Testis (tissue), 5 donors: ENCODE measurements around the gene SLC7A7. TPM values are rescaled to one million over a fixed set of nuclear protein-coding genes. Genes with fewer than 3 reads are reported as not detected.
"Not testable (repeated sequence)": the region's sequence is repeated elsewhere in the genome, so short reads cannot be mapped to it uniquely, and the experiment has no call there.

Source experiments
- DNase-seq: peaks from one replicate; pipeline ENCODE4 v3.0.0-alpha.2; 2019
- H3K27ac ChIP-seq, 2 donors: fragments of 200-600 bp; sonication (generic); one replicate each; pipeline ENCODE4 v1.5.1; 2019
- H3K27me3 ChIP-seq: fragments of 200-600 bp; sonication (generic); one replicate; pipeline ENCODE4 v1.5.1; 2019
- H3K36me3 ChIP-seq: fragments of 200-600 bp; sonication (generic); one replicate; pipeline ENCODE4 v1.5.1; 2017; ENCODE audit warnings: low read depth; ENCODE audit errors: missing control alignments
- H3K4me1 ChIP-seq: fragments of 200-600 bp; sonication (generic); one replicate; pipeline ENCODE4 v1.5.1; 2019
- H3K4me3 ChIP-seq, 2 donors: fragments of 200-600 bp; sonication (generic); one replicate each; pipeline ENCODE4 v1.5.1; 2017 to 2019
- H3K9me3 ChIP-seq: fragments of 200-600 bp; sonication (generic); one replicate; pipeline ENCODE4 v1.5.1; 2017
- CTCF ChIP-seq, 3 experiments: fragments of 450-650 bp in 2 of 3; fragments of 200-600 bp in 1 of 3; sonication (generic) in 1 of 3; IDR thresholded peaks; one replicate each; pipeline ENCODE4 v1.5.1; 2016 to 2019; ENCODE audit warnings: antibody characterized with exemption in 3 of 3, mild to moderate bottlenecking in 2 of 3, moderate library complexity in 1 of 3
- POLR2A ChIP-seq: fragments of 450-650 bp; IDR thresholded peaks from one replicate; pipeline ENCODE4 v1.6.1; 2017; ENCODE audit warnings: antibody characterized with exemption, mild to moderate bottlenecking, moderate library complexity
- WGBS, 2 donors: methylation state at CpG; one replicate each; pipeline ENCODE4 v1.1.5; 2018; 5-methylcytosine and 5-hydroxymethylcytosine counted together
- intact Hi-C: fragments of 100-400 bp; cut with DNase I; formaldehyde crosslinking; loops from one replicate; pipeline ENCODE4 v1.15.1; 2023; ENCODE audit warnings: low total_unique reads
- long read RNA-seq, 2 donors: transcript quantifications; one replicate each; lab custom pipeline, GENCODE V29; 2026
- polyA plus RNA-seq: library from polyadenylated mRNA; stranded (reverse); fragments of 350-450 nt; fragmentation: Illumina TruSeq; extraction: RNeasy Lipid Tissue Mini Kit (QIAGEN cat#74804); gene quantifications from one replicate; pipeline ENCODE4 v1.2.3, GENCODE V29; 2014; ENCODE audit warnings: low read depth, low replicate concordance; ENCODE audit not compliant: insufficient read depth
- total RNA-seq, 2 donors: library from RNA; depleted of rRNA; stranded (reverse); fragments of >200 nt; gene quantifications; one replicate each; pipeline ENCODE4 v1.2.3, GENCODE V29; 2016

SLC7A7 gene
- 10 to 100 TPM; 22.2 to 34.7 TPM for total RNA-seq
- polyA plus RNA-seq: 77.1 TPM
- long read RNA-seq, donor 1, partial matches to known transcripts: 58 of 78 reads
- long read RNA-seq, donor 1, other reads (novel, unspliced or antisense): 19 of 78 reads
- long read RNA-seq, donor 2: 0 reads

GRCh38 chr14:22814941-22815713 is at the start of gene SLC7A7:
SLC7A7 (minus strand) TSS chr14:22815435; CDS start chr14:22813398, 2,037 bp downstream.
- Histone ChIP-seq H3K27ac (no peak within 1 kb of the TSS), H3K27me3 (no peaks in the 10 kb centered on the region), H3K36me3 (no peaks in the 10 kb centered on the region), H3K9me3 (no peaks in the 10 kb centered on the region), H3K4me1 (no peaks in the 10 kb centered on the region), H3K4me3 (no peak within 1 kb of the TSS)
- DNase-seq: no peak
- 42 to 47% methylated on average over 9 to 10 of the region's 10 CpGs for WGBS, 2 donors
- intact Hi-C loops: no loop called here
- TF ChIP-seq CTCF (IDR thresholded peaks at IDR 0.05): no peak
- no peak for TF ChIP-seq POLR2A

DNA sequence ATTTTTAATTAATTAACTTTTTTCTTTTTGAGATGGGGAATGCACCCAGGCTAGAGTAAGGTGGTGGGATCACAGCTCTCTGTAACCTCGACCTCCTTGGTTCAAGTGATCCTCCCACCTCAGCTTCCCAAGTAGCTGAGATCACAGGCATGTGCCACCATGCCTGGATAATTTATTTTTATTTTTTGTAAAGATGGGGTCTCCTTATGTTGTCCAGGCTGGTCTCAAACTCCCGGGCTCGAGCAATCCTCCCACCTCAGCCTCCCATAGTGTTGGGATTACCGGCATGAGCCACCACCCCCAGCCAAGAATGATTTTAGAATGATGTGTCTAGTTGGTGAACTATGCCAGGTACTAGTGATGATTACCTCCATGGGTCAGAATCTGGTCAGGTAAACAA is 49.7 kb upstream of the SLC7A7 start:
- no peak overlapping the region for H3K4me3 ChIP-seq
- DNase-seq: no peak
- H3K9me3 ChIP-seq: no peaks in the 10 kb centered on the region
- TF ChIP-seq CTCF (IDR thresholded peaks at IDR 0.05) (no peak), POLR2A (no peak)
- H3K27ac ChIP-seq: no peak overlapping the region
- no peaks in the 10 kb centered on the region for H3K27me3 ChIP-seq
- WGBS, 2 donors: 85 to 89% methylated on average over 4 of the region's 4 CpGs
- H3K4me1 ChIP-seq: no peaks in the 10 kb centered on the region
- intact Hi-C loops: no loop called here
- H3K36me3 ChIP-seq: no peaks in the 10 kb centered on the region

GRCh38 chr14:22861651-22862050 is 46.4 kb upstream of the SLC7A7 start:
- H3K4me3 ChIP-seq: no peak overlapping the region
- DNase-seq: no peak
- H3K4me1 ChIP-seq: no peaks in the 10 kb centered on the region
- H3K27me3 ChIP-seq: no peaks in the 10 kb centered on the region
- no peak overlapping the region for H3K27ac ChIP-seq
- intact Hi-C loops: no loop called here
- no peaks in the 10 kb centered on the region for H3K36me3 ChIP-seq
- TF ChIP-seq POLR2A (no peak), CTCF (IDR thresholded peaks at IDR 0.05) (no peak)
- H3K9me3 ChIP-seq: no peaks in the 10 kb centered on the region

DNA sequence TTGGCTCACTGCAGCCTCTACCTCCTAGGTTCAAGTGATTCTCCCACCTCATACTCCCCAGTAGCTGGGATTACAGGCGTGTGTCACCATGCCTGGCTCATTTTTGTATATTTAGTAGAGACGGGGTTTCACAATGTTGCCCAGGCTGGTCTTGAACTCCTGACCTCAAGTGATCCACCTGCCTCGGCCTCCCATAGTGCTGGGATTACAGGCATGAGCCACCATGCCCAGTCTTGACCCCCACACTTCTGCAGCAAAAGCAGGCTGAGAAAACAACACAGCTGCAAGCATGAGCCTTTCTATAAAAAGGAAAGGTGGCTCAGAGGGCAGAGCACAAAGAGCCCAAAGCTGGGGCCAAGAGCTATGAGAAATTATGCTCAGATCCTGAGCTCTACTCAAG is 45.1 kb upstream of the SLC7A7 start:
- H3K27ac ChIP-seq, DNase-seq, H3K9me3 ChIP-seq, H3K4me1 ChIP-seq, H3K27me3 ChIP-seq, H3K4me3 ChIP-seq, intact Hi-C loops, H3K36me3 ChIP-seq: not testable (repeated sequence)
- WGBS, 2 donors: 79 to 82% methylated on average over 3 of the region's 3 CpGs

DNA sequence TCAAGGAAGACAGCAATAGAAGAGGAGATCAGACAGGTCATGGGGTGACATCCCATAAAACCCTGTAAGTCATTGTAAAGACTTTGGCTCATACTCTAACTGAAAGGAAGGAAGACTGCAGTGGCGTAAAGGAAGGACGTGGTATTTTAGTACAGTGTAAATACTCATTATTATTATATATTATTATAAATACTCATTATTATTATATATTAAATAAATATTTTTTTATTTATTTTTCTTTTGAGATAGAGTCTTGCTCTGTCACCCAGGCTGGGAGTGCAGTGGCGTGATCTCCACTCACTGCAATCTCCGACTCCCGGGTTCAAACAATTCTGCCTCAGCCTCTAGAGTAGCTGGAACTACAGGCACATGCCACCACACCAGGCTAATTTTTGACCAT is 41.2 kb upstream of the SLC7A7 start:
- H3K27ac ChIP-seq: no peak overlapping the region
- H3K36me3 ChIP-seq: no peaks in the 10 kb centered on the region
- no peaks in the 10 kb centered on the region for H3K27me3 ChIP-seq
- no peaks in the 10 kb centered on the region for H3K9me3 ChIP-seq
- H3K4me3 ChIP-seq: no peak overlapping the region
- TF ChIP-seq CTCF (IDR thresholded peaks at IDR 0.05) (no peak), POLR2A (no peak)
- H3K4me1 ChIP-seq: peaks cover 5% of the 10 kb centered on the region
- DNase-seq: no peak
- intact Hi-C loops: loop anchor here (10.0 kb wide), 1 partner anchor 292 kb away; no protein-coding TSS in a partner anchor
- WGBS, 2 donors: 93 to 97% methylated on average over 5 of the region's 5 CpGs
